Astrocyte (in vitro differentiated cells and primary cell): ENCODE measurements around the gene CALY. TPM values are rescaled to one million over a fixed set of nuclear protein-coding genes. Genes with fewer than 3 reads are reported as not detected.

Experiments
- DNase-seq: peaks from one replicate; pipeline ENCODE4 v3.0.0-alpha.2; 2010; ENCODE audit warnings: low read depth
- FAIRE-seq: peaks from 2 replicates; lab custom pipeline; 2011; peaks lifted over from hg19 to GRCh38; lab: Jason Lieb, UNC
- H2AFZ ChIP-seq: 2 replicates; pipeline ENCODE4 v1.6.0; 2012; ENCODE audit warnings: low read depth, low read length, inconsistent platforms
- H3K27ac ChIP-seq: 2 replicates; pipeline ENCODE4 v1.5.1; 2011; ENCODE audit warnings: low read depth, low read length, inconsistent platforms
- H3K27me3 ChIP-seq: 2 replicates; pipeline ENCODE4 v1.6.0; 2011; ENCODE audit warnings: low read length, inconsistent platforms; ENCODE audit not compliant: insufficient read depth
- H3K36me3 ChIP-seq: 2 replicates; pipeline ENCODE4 v1.5.1; 2011; ENCODE audit warnings: low read length, inconsistent platforms; ENCODE audit not compliant: insufficient read depth
- H3K4me1 ChIP-seq: 2 replicates; pipeline ENCODE4 v1.5.1; 2011; ENCODE audit warnings: low read length, inconsistent platforms; ENCODE audit not compliant: insufficient read depth
- H3K4me2 ChIP-seq: 2 replicates; pipeline ENCODE4 v1.6.0; 2012; ENCODE audit warnings: low read length, inconsistent platforms
- H3K4me3 ChIP-seq: 2 replicates; pipeline ENCODE4 v1.5.1; 2011; ENCODE audit warnings: low read depth, mild to moderate bottlenecking, low read length, inconsistent platforms; ENCODE audit not compliant: insufficient read depth
- H3K79me2 ChIP-seq: 2 replicates; pipeline ENCODE4 v1.6.0; 2012; ENCODE audit warnings: mild to moderate bottlenecking, low read length, inconsistent platforms; ENCODE audit not compliant: insufficient read depth
- H3K9ac ChIP-seq: 2 replicates; pipeline ENCODE4 v1.6.0; 2012; ENCODE audit warnings: mild to moderate bottlenecking, low read length, inconsistent platforms
- H3K9me3 ChIP-seq: 2 replicates; pipeline ENCODE4 v1.5.1; 2012; ENCODE audit warnings: low read depth, mild to moderate bottlenecking, low read length, inconsistent platforms; ENCODE audit not compliant: insufficient read depth
- H4K20me1 ChIP-seq: 2 replicates; pipeline ENCODE4 v1.6.0; 2012; ENCODE audit warnings: low read length, inconsistent platforms; ENCODE audit not compliant: insufficient read depth
- H3K27ac Mint-ChIP-seq: one replicate; pipeline ENCODE4 v1.8.0; 2021; ENCODE audit warnings: mild to moderate bottlenecking, mixed read lengths; ENCODE audit not compliant: unreplicated experiment
- H3K27me3 Mint-ChIP-seq: one replicate; pipeline ENCODE4 v1.8.0; 2021; ENCODE audit warnings: low read depth, mixed read lengths; ENCODE audit not compliant: unreplicated experiment
- H3K36me3 Mint-ChIP-seq: one replicate; pipeline ENCODE4 v1.8.0; 2021; ENCODE audit warnings: low read depth, mixed read lengths; ENCODE audit not compliant: unreplicated experiment
- H3K4me1 Mint-ChIP-seq: one replicate; pipeline ENCODE4 v1.8.0; 2021; ENCODE audit warnings: low read depth, mixed read lengths; ENCODE audit not compliant: unreplicated experiment
- H3K4me3 Mint-ChIP-seq: one replicate; pipeline ENCODE4 v1.8.0; 2021; ENCODE audit warnings: mild to moderate bottlenecking, moderate library complexity, mixed read lengths; ENCODE audit not compliant: unreplicated experiment
- H3K9me3 Mint-ChIP-seq: one replicate; pipeline ENCODE4 v1.8.0; 2021; ENCODE audit warnings: mild to moderate bottlenecking, mixed read lengths; ENCODE audit not compliant: unreplicated experiment
- EZH2 ChIP-seq: IDR thresholded peaks from 2 replicates; pipeline ENCODE4 v1.6.1; 2012; ENCODE audit warnings: mild to moderate bottlenecking, low read length, inconsistent platforms; ENCODE audit not compliant: insufficient read depth
- total RNA-seq: library from RNA; stranded (reverse); gene quantifications from 2 replicates; pipeline ENCODE4 v1.2.1, GENCODE V29; 2021
- TF ChIP-seq, protein P1 (sequence below): IDR thresholded peaks from 2 replicates; pipeline ENCODE4 v1.5.1; 2011; ENCODE audit warnings: low read depth, mild to moderate bottlenecking, inconsistent platforms, low read length, moderate library complexity; ENCODE audit not compliant: insufficient read depth

The CALY gene
- total RNA-seq, 1 donor from 2014 or later: 1.1 TPM

GRCh38 chr10:133383551-133383950 lies 46.9 kb upstream of the CALY start:
- FAIRE-seq: no peak
- Mint-ChIP-seq H3K27ac (no peak overlapping the region), H3K4me3 (no peak overlapping the region), H3K4me1 (no peaks in the 10 kb centered on the region), H3K27me3 (no peaks in the 10 kb centered on the region), H3K36me3 (peaks cover 8% of the 10 kb centered on the region), H3K9me3 (no peaks in the 10 kb centered on the region)
- Histone ChIP-seq H3K9ac (no peak overlapping the region), H3K4me3 (no peak overlapping the region), H3K79me2 (no peaks in the 10 kb centered on the region), H3K9me3 (no peaks in the 10 kb centered on the region), H2AFZ (no peak overlapping the region), H3K27me3 (no peaks in the 10 kb centered on the region), H3K4me1 (no peaks in the 10 kb centered on the region), H3K36me3 (no peaks in the 10 kb centered on the region), H3K27ac (no peak overlapping the region), H3K4me2 (no peak overlapping the region), H4K20me1 (no peaks in the 10 kb centered on the region)
- no peak for DNase-seq
- TF ChIP-seq, protein P1, sequence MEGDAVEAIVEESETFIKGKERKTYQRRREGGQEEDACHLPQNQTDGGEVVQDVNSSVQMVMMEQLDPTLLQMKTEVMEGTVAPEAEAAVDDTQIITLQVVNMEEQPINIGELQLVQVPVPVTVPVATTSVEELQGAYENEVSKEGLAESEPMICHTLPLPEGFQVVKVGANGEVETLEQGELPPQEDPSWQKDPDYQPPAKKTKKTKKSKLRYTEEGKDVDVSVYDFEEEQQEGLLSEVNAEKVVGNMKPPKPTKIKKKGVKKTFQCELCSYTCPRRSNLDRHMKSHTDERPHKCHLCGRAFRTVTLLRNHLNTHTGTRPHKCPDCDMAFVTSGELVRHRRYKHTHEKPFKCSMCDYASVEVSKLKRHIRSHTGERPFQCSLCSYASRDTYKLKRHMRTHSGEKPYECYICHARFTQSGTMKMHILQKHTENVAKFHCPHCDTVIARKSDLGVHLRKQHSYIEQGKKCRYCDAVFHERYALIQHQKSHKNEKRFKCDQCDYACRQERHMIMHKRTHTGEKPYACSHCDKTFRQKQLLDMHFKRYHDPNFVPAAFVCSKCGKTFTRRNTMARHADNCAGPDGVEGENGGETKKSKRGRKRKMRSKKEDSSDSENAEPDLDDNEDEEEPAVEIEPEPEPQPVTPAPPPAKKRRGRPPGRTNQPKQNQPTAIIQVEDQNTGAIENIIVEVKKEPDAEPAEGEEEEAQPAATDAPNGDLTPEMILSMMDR: no peak
- TF ChIP-seq EZH2: no peak

DNA sequence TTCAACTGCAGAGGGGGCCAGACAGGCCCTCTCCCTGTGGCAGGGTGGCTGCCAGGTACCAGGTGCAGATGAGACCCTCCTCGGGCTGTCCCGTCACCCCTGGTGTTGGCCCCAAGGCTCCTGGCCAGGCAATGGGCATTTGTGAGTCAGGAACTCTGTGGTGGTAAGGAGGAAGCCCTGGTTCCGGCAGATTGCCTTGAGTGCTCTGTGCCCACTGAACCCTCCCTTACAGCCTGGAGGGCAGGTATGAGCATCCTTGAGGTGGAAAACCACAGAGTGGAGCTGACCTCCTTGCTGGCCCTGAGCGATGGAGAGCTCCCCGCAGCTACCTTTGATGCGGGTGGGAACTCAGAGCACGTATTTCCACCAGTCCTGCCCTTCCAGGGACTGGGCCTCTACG lies 44.3 kb upstream of the CALY start:
- Histone ChIP-seq H3K4me3 (no peak overlapping the region), H3K27ac (no peak overlapping the region), H2AFZ (no peak overlapping the region), H3K36me3 (no peaks in the 10 kb centered on the region), H3K4me2 (no peak overlapping the region), H3K4me1 (peaks cover 7% of the 10 kb centered on the region), H3K9me3 (no peaks in the 10 kb centered on the region), H3K27me3 (no peaks in the 10 kb centered on the region), H4K20me1 (no peaks in the 10 kb centered on the region), H3K79me2 (no peaks in the 10 kb centered on the region), H3K9ac (no peak overlapping the region)
- H3K27me3 Mint-ChIP-seq: peaks cover 2% of the 10 kb centered on the region
- no peak for TF ChIP-seq EZH2
- TF ChIP-seq, protein P1: no peak
- FAIRE-seq (no peak), DNase-seq (no peak)
- H3K9me3 Mint-ChIP-seq: no peaks in the 10 kb centered on the region
- H3K36me3 Mint-ChIP-seq: peaks cover 4% of the 10 kb centered on the region
- H3K4me3 Mint-ChIP-seq: no peak overlapping the region
- H3K27ac Mint-ChIP-seq: no peak overlapping the region
- no peaks in the 10 kb centered on the region for H3K4me1 Mint-ChIP-seq

GRCh38 chr10:133379801-133380666 lies 43.3 kb upstream of the CALY start:
- TF ChIP-seq, protein P1: no peak
- TF ChIP-seq EZH2: no peak
- Mint-ChIP-seq H3K27ac (no peak overlapping the region), H3K36me3 (peaks cover 4% of the 10 kb centered on the region), H3K4me3 (peak overlapping the region; percentile 67), H3K27me3 (peaks cover 8% of the 10 kb centered on the region), H3K4me1 (no peaks in the 10 kb centered on the region), H3K9me3 (peaks cover under 1% of the 10 kb centered on the region)
- Histone ChIP-seq H3K4me2 (peak overlapping the region; percentile 86), H3K27ac (no peak overlapping the region), H3K36me3 (no peaks in the 10 kb centered on the region), H3K27me3 (no peaks in the 10 kb centered on the region), H3K4me3 (peak overlapping the region; percentile 56), H2AFZ (no peak overlapping the region), H3K9me3 (no peaks in the 10 kb centered on the region), H3K9ac (peak overlapping the region; percentile 73), H3K4me1 (peaks cover 7% of the 10 kb centered on the region), H4K20me1 (no peaks in the 10 kb centered on the region), H3K79me2 (no peaks in the 10 kb centered on the region)
- DNase-seq: no peak
- FAIRE-seq: no peak
